Islet of Langerhans (tissue), 1 donor: ENCODE results near the gene BLACAT1.

Source experiments
- FAIRE-seq: peaks from one replicate; lab custom pipeline; 2011; peaks lifted over from hg19 to GRCh38; lab: Jason Lieb, UNC

BLACAT1 gene

GRCh38 chr1:205455581-205456382 is at the start of gene BLACAT1:
TSS of gene BLACAT1 (minus strand) at chr1:205456045.
- FAIRE-seq: no peak

DNA sequence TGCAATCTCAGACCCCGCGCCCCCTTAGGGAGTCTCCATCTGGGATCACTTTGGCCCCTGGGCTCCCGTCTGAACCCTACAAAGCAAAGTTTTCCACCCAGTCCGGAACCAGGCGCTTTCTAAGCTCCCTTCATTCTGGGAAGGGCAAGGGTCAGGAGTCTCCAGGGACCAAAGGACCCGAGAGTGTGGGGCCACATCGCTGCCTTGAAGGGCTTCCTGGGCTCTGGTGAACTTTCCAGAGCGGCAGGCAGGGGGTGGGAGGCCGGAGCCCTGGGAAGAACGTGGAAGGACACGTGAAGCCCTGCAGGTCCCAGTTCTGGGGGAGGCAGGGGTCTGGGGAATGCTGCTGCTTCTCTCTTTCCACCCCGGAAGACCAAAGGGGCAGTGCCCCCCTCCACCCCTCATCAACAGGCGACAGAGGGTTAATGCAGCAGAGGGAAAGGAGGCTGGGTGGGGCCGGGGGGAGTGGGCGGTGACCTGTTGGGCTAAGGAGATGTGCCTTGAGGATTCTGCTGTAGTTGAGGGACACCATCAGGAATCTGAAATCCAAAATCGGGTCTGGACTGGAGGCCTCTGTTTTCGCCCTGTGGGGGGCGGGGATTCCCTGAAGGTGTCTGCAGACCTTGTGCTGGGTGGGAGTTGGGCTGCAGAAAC is 49.4 kb upstream of the BLACAT1 start:
- no peak for FAIRE-seq

- no peak for FAIRE-seq
Measured at GRCh38 chr1:205504311-205505075, 48.6 kb upstream of the BLACAT1 start, which contains the start of gene CDK18. TSS of gene CDK18 (plus strand) at chr1:205504669. CDS start at chr1:205523168, 18,499 bp downstream.

GRCh38 chr1:205502992-205503391 is 47.1 kb upstream of the BLACAT1 start:
- FAIRE-seq: no peak

DNA sequence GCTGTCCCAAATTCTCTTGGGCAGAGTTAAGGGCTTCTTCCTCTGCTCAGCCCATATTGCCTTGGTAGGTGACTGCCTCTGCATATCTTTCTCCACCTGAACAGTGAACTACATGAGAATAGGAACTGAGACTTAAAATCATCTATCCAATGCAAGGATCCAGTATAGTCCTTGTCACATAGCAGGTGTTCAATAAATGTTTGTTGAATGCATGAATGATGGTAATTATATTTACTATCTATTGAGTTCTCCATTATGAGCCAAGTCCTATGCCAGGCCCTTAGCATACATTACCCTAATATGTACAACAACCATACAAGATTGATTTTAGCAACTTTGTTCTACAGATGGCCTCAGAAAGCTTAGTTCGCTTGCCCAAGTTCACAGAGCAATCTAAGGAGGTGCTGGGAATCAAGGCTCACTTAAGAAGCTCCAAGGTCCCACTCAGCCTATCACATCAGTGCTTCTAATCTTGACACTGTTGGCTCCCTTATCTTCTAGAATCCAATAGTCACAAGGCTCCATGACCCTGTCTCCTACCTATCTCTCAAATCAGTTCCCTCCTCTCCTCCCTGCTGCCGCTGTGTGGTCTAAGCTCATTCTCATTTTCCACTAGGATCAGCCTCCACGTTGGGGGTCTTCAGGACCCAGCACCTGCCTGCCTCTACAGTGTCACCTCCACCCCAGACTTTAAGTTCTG is 46.4 kb upstream of the BLACAT1 start:
- no peak for FAIRE-seq

GRCh38 chr1:205500240-205501233 is 44.7 kb upstream of the BLACAT1 start:
- FAIRE-seq: no peak

GRCh38 chr1:205499789-205500188 is 43.9 kb upstream of the BLACAT1 start:
- FAIRE-seq: no peak

DNA sequence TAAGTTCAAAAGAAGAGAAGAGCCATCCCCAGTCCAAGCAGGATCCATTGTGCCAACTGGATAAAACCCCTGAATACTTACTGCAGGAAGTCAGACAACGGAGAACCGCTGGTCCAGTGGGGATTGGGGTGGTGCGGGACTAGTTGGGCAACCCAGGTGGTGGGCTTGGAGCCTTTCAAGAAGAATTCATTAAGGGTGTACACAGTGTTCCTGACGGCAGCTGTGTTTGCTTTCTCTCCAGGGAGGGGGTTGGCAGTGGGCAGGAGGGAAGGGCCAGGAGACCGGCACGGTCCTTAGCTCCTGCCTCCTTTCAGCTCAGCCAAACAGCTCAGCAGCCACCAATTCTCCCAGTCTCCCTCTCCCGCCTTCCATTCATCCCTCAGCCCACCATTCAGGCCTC is 41.5 kb upstream of the BLACAT1 start:
- no peak for FAIRE-seq

DNA sequence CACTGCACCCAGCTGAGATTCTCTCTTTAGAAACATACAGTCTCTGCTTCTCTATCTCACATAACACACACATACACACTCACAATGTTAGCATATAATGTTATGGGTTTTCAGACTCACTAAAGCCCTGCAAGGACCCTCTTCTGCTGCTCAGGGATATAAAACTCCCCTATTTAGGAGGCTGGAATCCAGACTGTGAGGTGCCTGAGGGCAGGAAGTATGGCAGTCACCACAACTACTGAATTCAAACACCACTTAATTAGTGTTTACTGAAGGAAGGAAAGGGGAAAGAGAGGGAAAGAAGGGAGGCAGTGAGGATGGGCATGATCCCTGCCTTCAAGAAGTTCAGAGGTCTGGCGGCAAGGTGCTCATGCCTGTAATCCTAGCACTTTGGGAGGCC is 40.8 kb upstream of the BLACAT1 start:
- no peak for FAIRE-seq

DNA sequence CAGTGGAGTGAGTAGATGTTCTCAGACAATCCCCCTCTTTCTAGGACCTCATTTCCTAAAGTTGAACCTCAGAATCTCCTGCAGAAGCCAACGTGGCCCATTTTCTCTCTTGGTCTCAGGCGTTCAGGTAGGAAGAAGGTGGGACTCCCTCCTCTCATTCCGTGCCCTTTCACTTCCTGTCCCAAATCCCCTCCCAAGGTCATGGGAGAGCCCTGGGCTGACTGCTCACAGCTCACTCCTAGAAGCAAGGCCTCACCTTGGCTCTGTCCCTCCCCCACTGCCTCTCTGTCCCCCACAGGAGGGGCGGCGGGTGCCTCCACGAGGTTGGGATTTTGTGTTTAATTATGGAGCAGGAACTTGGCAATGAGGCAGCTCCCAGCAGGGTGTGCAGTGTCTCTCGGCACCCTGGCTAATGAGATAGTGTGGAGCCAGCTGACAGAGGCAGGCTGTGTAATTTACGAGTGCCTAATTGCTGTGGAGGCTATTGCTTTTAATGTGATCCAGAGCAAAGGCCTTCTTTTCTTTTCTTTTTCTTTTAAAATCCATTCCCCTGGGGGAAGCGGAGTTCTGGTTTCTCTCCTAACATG is 39.5 kb upstream of the BLACAT1 start:
- no peak for FAIRE-seq

DNA sequence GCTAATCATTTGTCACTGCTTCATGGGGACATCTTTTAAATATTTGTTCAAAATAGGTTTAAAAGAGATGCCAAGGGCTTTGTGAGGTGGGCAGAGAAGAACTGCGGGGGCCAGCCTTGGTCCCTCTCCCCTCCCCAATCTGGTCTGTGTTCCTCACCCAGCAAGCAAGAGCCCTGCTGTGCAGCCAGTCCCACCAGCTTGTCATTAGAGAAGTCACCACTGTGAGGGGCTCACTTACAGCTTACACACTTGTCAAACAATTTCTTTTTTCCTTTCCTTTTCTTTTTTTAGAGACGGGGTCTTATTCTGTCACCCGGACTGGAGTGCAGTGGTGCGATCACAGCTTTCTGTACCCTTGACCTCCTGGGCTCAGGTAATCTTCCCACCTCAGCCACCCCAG is 38.3 kb upstream of the BLACAT1 start:
- FAIRE-seq: no peak

DNA sequence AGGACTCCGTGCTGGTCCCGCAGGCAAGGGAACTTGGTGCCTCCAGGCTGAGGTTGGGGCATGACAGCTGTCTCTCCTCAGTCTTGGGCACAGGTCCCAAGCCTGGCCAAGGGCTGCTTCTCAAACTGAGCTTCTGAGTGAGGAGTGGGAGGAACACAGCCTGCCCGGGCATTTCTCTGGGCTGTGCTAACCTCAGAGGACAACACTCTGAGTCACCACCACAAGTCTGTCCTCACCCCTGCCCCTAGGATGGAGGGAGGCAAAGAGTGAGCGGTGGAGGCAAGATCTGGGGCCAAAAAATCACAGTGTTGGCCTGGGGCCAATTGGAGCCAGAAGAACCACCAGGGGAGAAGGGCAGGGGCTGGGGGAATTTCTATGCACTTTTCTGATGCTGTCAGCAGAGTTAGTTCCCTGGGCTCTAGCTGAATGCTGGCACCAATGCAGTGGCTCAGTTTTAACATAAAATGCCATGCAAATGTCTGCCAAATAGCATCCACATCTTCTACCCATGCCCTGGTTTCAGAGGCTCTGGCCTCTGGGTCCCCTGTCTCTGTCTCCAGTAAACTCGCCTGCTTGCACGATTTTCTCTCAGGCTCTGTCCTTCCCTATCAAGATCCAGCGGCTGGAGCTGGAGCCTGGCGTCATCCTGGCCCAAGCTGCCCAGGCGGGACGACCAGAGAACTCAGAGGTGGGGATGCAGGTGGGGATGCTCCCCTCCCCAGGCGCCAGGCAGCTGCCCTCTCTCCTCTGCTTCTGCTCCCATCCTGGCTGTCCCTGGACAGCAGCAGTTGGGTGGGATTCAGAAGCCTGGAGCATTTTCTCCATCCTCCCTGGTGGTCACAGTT is 37.6 kb upstream of the BLACAT1 start:
- FAIRE-seq: no peak

DNA sequence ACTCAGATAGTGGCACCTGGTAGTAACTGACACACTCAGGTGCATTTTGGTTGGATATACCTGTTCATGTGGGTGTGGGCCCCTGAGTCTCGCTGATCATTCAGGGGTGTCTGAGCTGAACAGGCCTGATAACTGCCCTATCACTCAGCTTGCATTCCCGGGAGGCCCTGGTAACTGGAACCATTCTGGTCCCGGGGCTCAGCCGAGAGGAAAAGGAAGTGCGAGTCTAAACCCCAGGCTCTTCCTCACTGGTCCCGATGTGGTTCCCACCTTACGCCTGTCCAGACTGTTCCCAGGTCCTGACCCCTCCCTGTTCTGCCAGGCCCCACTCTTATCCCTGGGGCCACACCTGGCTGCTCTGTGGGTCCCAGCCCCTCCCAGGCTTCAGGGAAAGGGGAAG is 36.9 kb upstream of the BLACAT1 start:
- FAIRE-seq: no peak

- no peak for FAIRE-seq
Measured at GRCh38 chr1:205492201-205492667, 36.4 kb upstream of the BLACAT1 start.

- no peak for FAIRE-seq
Measured at GRCh38 chr1:205491794-205492193, 35.9 kb upstream of the BLACAT1 start.

DNA sequence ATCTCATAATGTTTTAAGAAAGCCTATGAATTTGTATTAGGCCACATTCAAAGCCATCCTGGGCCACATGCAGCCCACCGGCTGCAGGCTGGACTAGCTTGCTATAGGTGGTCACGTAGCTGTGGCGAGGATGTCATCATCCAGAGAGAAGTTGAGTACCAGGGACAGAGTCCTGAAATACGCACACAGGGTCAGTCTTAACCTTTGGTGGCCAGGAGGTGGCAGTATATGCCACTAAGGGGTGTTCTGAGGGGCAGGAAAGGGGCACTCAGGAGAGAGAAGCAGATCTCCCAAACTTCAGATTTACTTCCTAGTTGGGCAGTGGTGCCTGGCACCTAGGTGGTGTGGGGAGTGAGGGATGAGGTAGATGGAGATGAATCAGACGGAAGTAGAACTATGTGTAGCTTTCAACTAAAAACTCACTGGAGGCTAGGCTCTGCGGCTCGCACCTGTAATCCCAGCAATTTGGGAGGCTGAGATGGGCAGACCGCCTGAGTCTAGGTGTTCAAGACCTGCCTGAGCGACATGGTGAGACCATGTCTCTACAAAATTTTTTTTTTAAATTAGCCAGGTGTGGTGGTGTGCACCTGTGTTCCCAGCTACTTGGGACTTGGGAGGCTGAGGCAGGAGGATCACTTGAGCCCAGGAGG is 32.4 kb upstream of the BLACAT1 start:
- FAIRE-seq: no peak

DNA sequence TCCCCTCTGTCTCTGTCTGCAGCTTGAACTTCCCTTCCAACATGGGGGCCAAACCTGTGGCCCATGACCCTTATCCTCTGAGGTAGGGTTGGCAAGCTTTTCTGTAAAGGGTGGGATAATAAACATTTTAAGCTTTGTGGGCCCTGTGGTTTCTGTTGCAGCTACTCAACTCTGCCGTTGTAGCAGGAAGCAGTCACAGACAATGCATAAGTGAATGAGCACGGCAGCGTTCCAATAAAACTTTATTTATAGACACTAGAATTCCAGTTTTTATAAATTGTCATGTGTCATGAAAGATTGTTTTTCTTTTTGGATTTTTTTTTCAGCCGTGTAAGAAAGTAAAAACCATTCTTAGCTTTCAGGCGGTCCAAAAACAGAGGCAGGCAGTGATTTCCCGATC is 30.4 kb upstream of the BLACAT1 start:
- FAIRE-seq: no peak

DNA sequence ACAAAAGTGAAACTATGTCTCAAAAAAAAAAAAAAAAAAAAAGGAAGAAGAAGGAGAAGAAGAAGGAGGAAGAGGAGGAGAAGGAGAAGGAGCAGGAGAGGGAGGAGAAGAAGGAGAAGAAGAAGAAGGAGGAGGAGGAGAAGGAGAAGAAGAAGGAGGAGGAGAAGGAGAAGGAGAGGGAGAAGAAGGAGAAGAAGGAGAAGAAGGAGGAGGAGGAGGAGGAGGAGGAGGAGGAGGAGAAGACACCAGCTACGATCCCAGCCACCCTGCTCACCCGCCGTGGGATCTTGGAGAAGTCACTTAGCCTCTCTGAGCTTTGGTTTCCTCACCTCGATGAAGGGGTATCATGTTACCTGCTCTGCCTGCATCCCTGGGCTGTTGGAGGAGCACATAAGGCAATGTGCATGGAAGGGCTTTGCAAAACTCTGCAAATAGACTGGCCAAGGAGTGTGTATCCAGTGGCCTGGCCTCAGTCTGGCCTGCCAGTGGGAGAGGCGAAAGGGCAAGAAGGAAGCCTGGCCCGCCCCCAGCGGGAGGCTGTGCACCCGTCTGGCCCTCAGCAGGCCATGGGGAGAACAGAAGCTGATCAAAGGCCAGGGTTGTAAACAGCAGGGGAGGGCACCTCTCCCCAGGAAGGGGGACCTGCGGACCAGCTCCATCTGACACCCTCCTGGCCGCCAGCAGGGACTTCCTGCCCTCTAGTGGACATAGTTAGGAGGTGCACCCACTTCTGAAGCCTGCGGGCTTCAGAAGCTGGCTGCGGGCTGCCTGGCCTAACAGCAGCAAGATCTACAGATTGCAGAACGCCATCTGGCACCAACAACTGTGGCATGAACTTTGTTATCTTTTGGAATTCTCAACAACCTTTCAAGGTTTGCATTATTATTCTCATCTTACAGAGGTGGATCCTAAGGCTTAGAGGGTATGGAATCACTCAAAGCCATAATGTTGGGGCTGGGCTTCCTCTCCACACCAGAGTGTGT is 29.4 kb upstream of the BLACAT1 start:
- FAIRE-seq: no peak
